Ovary (tissue), 9 donors: ENCODE measurements around the gene ZNF562. TPM values are rescaled to one million over a fixed set of nuclear protein-coding genes. Genes with fewer than 3 reads are reported as not detected.
A peak's percentile ranks its signal among the peaks of the same experiment; 100 is the strongest.

Experiments used
- DNase-seq, 5 donors: peaks; one replicate each; pipeline ENCODE4 v3.0.0-alpha.2; 2019 to 2020
- H3K27ac ChIP-seq, 2 donors: fragments of 200-600 bp; one replicate each; pipeline versions ENCODE4 v1.5.1 to v1.8.0; 2019 to 2022
- H3K27me3 ChIP-seq: fragments of 200-600 bp; one replicate; pipeline ENCODE4 v1.8.0; 2022
- H3K36me3 ChIP-seq: fragments of 200-600 bp; sonication (generic); one replicate; pipeline ENCODE4 v1.5.1; 2019
- H3K4me1 ChIP-seq: one replicate; pipeline ENCODE4 v1.8.1; 2013; ENCODE audit warnings: mild to moderate bottlenecking, moderate library complexity; ENCODE audit not compliant: insufficient read depth
- H3K4me3 ChIP-seq: fragments of 200-600 bp; sonication (generic); one replicate; pipeline ENCODE4 v1.5.1; 2017
- H3K9me3 ChIP-seq, 2 donors: fragments of 200-600 bp in 1 of 2; sonication (generic) in 1 of 2; one replicate each; pipeline versions ENCODE4 v1.5.1 to v1.8.1; 2013 to 2019; ENCODE audit warnings: mild to moderate bottlenecking in 1 of 2, moderate library complexity in 1 of 2
- EP300 ChIP-seq: sonication (generic); formaldehyde crosslinking; IDR thresholded peaks from one replicate; pipeline ENCODE4 v1.6.1; 2017; ENCODE audit warnings: antibody characterized with exemption
- POLR2A ChIP-seq: fragments of 450-650 bp; IDR thresholded peaks from one replicate; pipeline ENCODE4 v1.6.1; 2017; ENCODE audit warnings: antibody characterized with exemption, mild to moderate bottlenecking, moderate library complexity
- WGBS, 3 donors: extraction: QIAGEN DNeasy Blood & Tissue Kit in 1 of 3; methylation state at CpG; one replicate each; pipeline versions ENCODE4 v1.1.5 to v1.1.7; 2013 to 2017; 5-methylcytosine and 5-hydroxymethylcytosine counted together
- intact Hi-C, 4 donors: fragments of 100-400 bp; cut with DNase I; formaldehyde crosslinking; loops; one replicate each; pipeline versions ENCODE4 v1.11.0 to v1.15.1; 2022 to 2023
- polyA plus RNA-seq, 2 donors: library from polyadenylated mRNA; stranded (reverse); fragments of 200-250 nt in 1 of 2; fragments of 350-450 nt in 1 of 2; fragmentation: Illumina TruSeq in 1 of 2; extraction: RNeasy Lipid Tissue Mini Kit (QIAGEN cat#74804) in 1 of 2; gene quantifications; one replicate each; pipeline ENCODE4 v1.2.3, GENCODE V29; 2013 to 2014
- total RNA-seq, 7 donors: library from RNA; depleted of rRNA in 2 of 7; stranded (reverse); fragments of >200 nt in 2 of 7; fragmentation: NEBNext Ultra II Directional in 3 of 7; extraction: Animal tissue kit (Norgen Biotek cat#: 25700) in 3 of 7; gene quantifications; one replicate each; pipeline versions ENCODE4 v1.1.0 to v1.2.4, GENCODE V29; 2016 to 2023
- TF ChIP-seq, protein P1 (sequence below), 3 donors: fragments of 450-650 bp in 2 of 3; fragments of 200-600 bp in 1 of 3; IDR thresholded peaks; one replicate each; pipeline versions ENCODE4 v1.5.1 to v1.8.0; 2016 to 2022; ENCODE audit warnings: antibody characterized with exemption in 3 of 3, mild to moderate bottlenecking in 1 of 3
- donor health status: DM: no; HTN: no; CAD: no; lungs with moderate emphysema.
- donor health status: DM: no; HTN: no; CAD: no.
- donor health status: Bipolar disorder and iron deficiency.
- donor health status: DM: yes; HTN: yes; CAD: no.
- donor health status: DM: no; HTN: no; CAD: no.
- donor health status: DM: yes; HTN: yes; CAD: no.

ZNF562 gene
- total and polyA plus RNA-seq, 9 donors: 8.1 to 54.6 (median 31.0) TPM

- 36 to 38% (median 36%) methylated on average over 13 of the region's 13 CpGs for WGBS, 3 donors
- TF ChIP-seq EP300: no peak
- no peak for TF ChIP-seq POLR2A
- peak overlapping the region; percentile 88 to 98 for H3K27ac ChIP-seq
These were observed 813 bp downstream of the ZNF562 start for GRCh38 chr19:9673912-9674662.

GRCh38 chr19:9672893-9673292 lies 2.0 kb downstream of the ZNF562 start:
- TF ChIP-seq, protein P1, sequence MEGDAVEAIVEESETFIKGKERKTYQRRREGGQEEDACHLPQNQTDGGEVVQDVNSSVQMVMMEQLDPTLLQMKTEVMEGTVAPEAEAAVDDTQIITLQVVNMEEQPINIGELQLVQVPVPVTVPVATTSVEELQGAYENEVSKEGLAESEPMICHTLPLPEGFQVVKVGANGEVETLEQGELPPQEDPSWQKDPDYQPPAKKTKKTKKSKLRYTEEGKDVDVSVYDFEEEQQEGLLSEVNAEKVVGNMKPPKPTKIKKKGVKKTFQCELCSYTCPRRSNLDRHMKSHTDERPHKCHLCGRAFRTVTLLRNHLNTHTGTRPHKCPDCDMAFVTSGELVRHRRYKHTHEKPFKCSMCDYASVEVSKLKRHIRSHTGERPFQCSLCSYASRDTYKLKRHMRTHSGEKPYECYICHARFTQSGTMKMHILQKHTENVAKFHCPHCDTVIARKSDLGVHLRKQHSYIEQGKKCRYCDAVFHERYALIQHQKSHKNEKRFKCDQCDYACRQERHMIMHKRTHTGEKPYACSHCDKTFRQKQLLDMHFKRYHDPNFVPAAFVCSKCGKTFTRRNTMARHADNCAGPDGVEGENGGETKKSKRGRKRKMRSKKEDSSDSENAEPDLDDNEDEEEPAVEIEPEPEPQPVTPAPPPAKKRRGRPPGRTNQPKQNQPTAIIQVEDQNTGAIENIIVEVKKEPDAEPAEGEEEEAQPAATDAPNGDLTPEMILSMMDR (IDR thresholded peaks at IDR 0.05): no peak
- TF ChIP-seq EP300: no peak
- TF ChIP-seq POLR2A: no peak
- H3K27me3 ChIP-seq: no peaks in the 10 kb centered on the region
- no peak overlapping the region for H3K27ac ChIP-seq
- H3K4me3 ChIP-seq: no peak overlapping the region
- peaks cover 3% of the 10 kb centered on the region for H3K4me1 ChIP-seq
- intact Hi-C loops: loop anchor here in 1 of 4 donors (10.0 kb wide), 2 partner anchors 48 to 92 kb away; partner anchors contain the start of genes ZNF561 and ZNF846
- H3K36me3 ChIP-seq: no peaks in the 10 kb centered on the region
- 96 to 98% (median 97%) methylated on average over 4 of the region's 4 CpGs for WGBS, 3 donors
- peaks cover 0 to 6% of the 10 kb centered on the region in 2 donors for H3K9me3 ChIP-seq
- no peak for DNase-seq

More at GRCh38 chr19:9673912-9674662, 813 bp downstream of the ZNF562 start:
- Histone ChIP-seq H3K4me3 (peak overlapping the region; percentile 60), H3K36me3 (no peaks in the 10 kb centered on the region), H3K9me3 (peaks cover 0 to 4% of the 10 kb centered on the region in 2 donors), H3K27me3 (no peaks in the 10 kb centered on the region), H3K4me1 (peaks cover 3% of the 10 kb centered on the region)
- no peak for DNase-seq
- intact Hi-C loops: loop anchor here in 1 of 4 donors (10.0 kb wide), 2 partner anchors 49 to 91 kb away; partner anchors contain the start of genes ZNF561 and ZNF846

DNA sequence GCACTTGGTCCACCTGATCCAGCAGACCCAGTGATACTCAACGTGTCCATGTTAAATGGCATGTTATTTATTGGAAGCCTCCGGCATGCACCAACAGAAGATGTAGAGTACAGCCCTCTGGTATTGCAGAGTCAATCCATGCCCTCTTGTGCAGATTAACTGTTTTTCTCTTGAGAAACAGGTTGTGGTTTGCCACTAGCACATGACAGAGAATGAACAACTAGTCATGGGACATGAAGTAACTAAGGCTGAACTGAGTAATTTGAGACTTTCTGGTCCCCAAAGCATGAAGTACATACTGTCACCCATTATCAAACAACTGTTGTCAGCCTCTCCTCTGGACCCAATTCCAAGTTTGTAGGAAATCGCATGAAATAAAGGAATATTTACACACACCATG lies 3.2 kb downstream of the ZNF562 start:
- Histone ChIP-seq H3K36me3 (no peaks in the 10 kb centered on the region), H3K27ac (no peak overlapping the region), H3K27me3 (no peaks in the 10 kb centered on the region), H3K9me3 (peaks cover 0 to 6% of the 10 kb centered on the region in 2 donors), H3K4me3 (no peak overlapping the region), H3K4me1 (peaks cover 3% of the 10 kb centered on the region)
- intact Hi-C loops: loop anchor here in 1 of 4 donors (10.0 kb wide), 2 partner anchors 47 to 93 kb away; partner anchors contain the start of genes ZNF561 and ZNF846
- no peak for DNase-seq
- WGBS, 3 donors: 97 to 99% (median 98%) methylated on average over 3 of the region's 3 CpGs
- TF ChIP-seq EP300 (no peak), POLR2A (no peak)
- TF ChIP-seq, protein P1 (IDR thresholded peaks at IDR 0.05): no peak

DNA sequence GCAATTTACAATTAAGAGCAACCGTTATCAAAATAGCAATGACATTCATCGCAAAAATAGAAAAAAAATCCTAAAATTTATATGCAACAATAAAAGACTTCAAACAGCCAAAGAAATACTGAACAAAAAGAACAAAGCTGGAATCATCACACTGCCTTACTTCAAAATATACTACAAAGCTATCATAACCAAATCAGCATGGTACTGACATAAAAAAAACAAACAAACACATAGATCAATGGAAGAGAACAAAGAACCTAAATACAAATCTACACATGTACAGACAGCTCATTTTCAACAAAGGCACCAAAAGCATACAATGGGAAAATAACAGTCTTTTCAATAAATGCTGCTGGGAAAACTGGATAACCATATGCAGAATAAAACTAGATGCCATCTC lies 6.4 kb downstream of the ZNF562 start:
- intact Hi-C loops: no loop called here
- Histone ChIP-seq H3K9me3 (peaks cover 0 to 6% of the 10 kb centered on the region in 2 donors), H3K27ac (no peak overlapping the region), H3K4me3 (no peak overlapping the region), H3K36me3 (no peaks in the 10 kb centered on the region), H3K27me3 (no peaks in the 10 kb centered on the region), H3K4me1 (no peaks in the 10 kb centered on the region)
- TF ChIP-seq POLR2A (no peak), EP300 (no peak)
- TF ChIP-seq, protein P1 (IDR thresholded peaks at IDR 0.05): no peak
- 96 to 97% (median 96%) methylated on average over 2 of the region's 2 CpGs for WGBS, 3 donors
- no peak for DNase-seq

DNA sequence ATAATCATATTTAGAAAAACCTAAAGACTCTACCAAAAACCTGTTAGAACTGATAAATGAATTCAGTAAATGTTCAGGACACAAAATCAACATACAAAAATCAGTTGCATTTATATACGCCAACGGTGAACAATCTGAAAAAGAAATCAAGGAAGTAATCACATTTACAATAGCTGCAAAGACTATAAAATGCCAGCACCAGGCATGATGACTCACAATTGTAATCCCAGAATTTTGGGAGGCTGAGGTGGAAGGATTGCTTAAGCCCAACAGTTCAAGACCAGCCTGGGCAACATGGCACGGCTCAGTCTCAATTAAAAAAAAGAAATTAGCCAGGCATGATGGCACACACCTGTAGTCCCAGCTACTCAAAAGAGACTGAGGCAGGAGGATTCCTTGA lies 7.0 kb downstream of the ZNF562 start:
- intact Hi-C loops: no loop called here
- Histone ChIP-seq H3K4me3 (no peak overlapping the region), H3K4me1 (no peaks in the 10 kb centered on the region), H3K36me3 (no peaks in the 10 kb centered on the region), H3K9me3 (peaks cover 0 to 3% of the 10 kb centered on the region in 2 donors), H3K27me3 (no peaks in the 10 kb centered on the region), H3K27ac (no peak overlapping the region)
- WGBS, 3 donors: 93 to 97% (median 96%) methylated on average over 3 of the region's 3 CpGs
- no peak for DNase-seq
- TF ChIP-seq POLR2A: no peak
- TF ChIP-seq, protein P1 (IDR thresholded peaks at IDR 0.05): no peak
- no peak for TF ChIP-seq EP300
